ENCODE data around the gene MRE11. TPM values are rescaled to one million over a fixed set of nuclear protein-coding genes. Genes with fewer than 3 reads are reported as not detected.
"Not testable (repeated sequence)": the region's sequence is repeated elsewhere in the genome, so short reads cannot be mapped to it uniquely, and the experiment has no call there.

Gene MRE11
- total and polyA plus RNA-seq, 12 donors = 4.3 to 29.0 (median 12.0) TPM

DNA sequence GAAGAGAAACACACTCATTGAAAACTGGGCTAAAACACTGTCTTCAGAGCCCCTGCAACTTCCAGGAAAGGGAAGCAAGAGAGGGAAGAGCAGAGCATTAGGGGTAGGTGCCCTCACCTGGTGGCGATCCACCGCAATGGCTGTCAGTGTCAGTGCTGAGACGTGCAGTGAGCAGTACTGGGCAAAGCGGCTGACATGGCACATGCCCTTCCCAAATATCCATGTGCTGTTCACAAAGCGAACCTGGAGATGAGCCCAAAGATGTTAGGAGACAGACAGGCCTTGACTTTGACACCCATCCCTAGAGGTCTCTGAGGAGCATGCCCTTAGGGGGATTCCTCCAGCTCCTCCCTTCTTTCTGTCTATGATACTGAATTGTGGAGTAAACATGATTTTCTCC, 97.4 kb downstream of the MRE11 start:
- H3K4me3 ChIP-seq = no peak overlapping the region
- peaks cover 10% of the 10 kb centered on the region for H3K27me3 ChIP-seq
- intact Hi-C loops (cut with DNase I) = no loop called here
- H3K4me1 ChIP-seq (replicated peaks in 1 of 2) = peaks cover 0 to under 1% of the 10 kb centered on the region in 2 donors
- no peak overlapping the region for H3K27ac ChIP-seq
- no peaks in the 10 kb centered on the region for H3K9me3 ChIP-seq (replicated peaks in 1 of 3)
- no peaks in the 10 kb centered on the region for H3K36me3 ChIP-seq (replicated peaks in 1 of 2)
- DNase-seq = no peak
- WGBS, 4 donors = 89 to 96% (median 94%) methylated on average over 5 of the region's 5 CpGs
- TF ChIP-seq, protein P1, sequence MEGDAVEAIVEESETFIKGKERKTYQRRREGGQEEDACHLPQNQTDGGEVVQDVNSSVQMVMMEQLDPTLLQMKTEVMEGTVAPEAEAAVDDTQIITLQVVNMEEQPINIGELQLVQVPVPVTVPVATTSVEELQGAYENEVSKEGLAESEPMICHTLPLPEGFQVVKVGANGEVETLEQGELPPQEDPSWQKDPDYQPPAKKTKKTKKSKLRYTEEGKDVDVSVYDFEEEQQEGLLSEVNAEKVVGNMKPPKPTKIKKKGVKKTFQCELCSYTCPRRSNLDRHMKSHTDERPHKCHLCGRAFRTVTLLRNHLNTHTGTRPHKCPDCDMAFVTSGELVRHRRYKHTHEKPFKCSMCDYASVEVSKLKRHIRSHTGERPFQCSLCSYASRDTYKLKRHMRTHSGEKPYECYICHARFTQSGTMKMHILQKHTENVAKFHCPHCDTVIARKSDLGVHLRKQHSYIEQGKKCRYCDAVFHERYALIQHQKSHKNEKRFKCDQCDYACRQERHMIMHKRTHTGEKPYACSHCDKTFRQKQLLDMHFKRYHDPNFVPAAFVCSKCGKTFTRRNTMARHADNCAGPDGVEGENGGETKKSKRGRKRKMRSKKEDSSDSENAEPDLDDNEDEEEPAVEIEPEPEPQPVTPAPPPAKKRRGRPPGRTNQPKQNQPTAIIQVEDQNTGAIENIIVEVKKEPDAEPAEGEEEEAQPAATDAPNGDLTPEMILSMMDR (IDR thresholded peaks at IDR 0.05) = no peak
- no peak for TF ChIP-seq POLR2A (IDR thresholded peaks at IDR 0.05)

DNA sequence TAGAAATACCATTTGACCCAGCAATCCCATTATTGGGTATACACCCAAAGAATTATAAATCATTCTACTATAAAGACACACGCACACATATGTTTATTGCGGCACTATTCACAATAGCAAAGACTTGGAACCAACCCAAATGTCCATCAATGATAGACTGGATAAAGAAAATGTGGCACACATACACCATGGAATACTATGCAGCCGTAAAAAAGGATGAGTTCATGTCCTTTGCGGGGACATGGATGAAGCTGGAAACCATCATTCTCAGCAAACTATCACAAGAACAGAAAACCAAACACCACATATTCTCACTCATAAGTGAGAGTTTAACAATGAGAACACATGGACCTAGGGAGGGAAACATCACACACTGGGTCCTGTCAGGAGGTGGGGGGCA, 101.7 kb downstream of the MRE11 start:
- H3K27ac ChIP-seq; H3K36me3 ChIP-seq (replicated peaks in 1 of 2); H3K9me3 ChIP-seq (replicated peaks in 1 of 3); DNase-seq; H3K27me3 ChIP-seq; intact Hi-C loops (cut with DNase I); H3K4me1 ChIP-seq (replicated peaks in 1 of 2); H3K4me3 ChIP-seq: not testable (repeated sequence)
- WGBS, 4 donors = 71 to 97% (median 93%) methylated on average over 4 of the region's 4 CpGs

DNA sequence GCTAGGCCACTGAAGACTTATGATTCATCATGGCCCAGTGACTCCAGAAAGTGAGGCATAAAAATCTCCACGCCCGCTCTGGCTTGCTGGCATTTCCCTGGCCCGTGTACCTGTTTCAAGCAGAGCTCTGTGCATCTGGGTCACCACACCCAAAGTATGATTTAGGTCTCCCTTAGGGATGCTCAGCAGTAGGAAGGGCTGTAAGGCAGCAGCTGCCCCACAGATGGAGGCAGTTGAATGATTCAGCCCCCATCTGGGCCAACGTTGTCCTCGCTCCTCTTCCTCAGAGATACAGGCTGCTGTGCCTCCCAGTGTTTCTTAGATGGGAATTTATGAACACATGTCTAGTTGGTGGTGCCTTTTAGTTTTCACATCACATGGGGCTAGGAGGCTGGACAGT, 114.0 kb downstream of the MRE11 start:
- no peak for DNase-seq
- no peaks in the 10 kb centered on the region for H3K9me3 ChIP-seq (replicated peaks in 1 of 3)
- H3K27me3 ChIP-seq = no peaks in the 10 kb centered on the region
- no peaks in the 10 kb centered on the region for H3K36me3 ChIP-seq (replicated peaks in 1 of 2)
- intact Hi-C loops (cut with DNase I) = no loop called here
- no peaks in the 10 kb centered on the region for H3K4me1 ChIP-seq (replicated peaks in 1 of 2)
- H3K4me3 ChIP-seq = no peak overlapping the region
- no peak overlapping the region for H3K27ac ChIP-seq
- 81 to 85% (median 82%) methylated on average over 5 of the region's 5 CpGs for WGBS, 4 donors
- TF ChIP-seq POLR2A (IDR thresholded peaks at IDR 0.05) = no peak
- TF ChIP-seq, protein P1 (IDR thresholded peaks at IDR 0.05) = no peak

DNA sequence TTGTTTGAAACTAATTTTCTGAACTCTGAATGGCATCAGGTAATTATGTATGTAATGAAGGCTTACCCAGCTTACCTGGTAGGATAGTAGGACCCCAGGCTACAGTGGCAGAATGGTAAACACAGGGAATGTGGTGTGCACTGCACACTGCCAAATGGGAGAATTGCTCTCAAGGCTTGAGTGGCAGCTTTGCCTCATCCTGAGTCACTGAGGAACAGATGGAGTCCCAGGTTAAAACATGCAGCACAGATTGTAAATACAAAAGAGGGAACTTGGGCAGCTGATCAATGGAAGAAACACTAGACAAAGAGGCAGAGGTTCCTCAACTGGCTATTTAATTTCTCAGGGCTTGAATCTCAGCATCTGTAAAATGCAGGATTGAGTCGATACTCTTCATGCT, 116.8 kb downstream of the MRE11 start:
- no peak for DNase-seq
- H3K27ac ChIP-seq = no peak overlapping the region
- H3K27me3 ChIP-seq = no peaks in the 10 kb centered on the region
- intact Hi-C loops (cut with DNase I) = no loop called here
- no peaks in the 10 kb centered on the region for H3K36me3 ChIP-seq (replicated peaks in 1 of 2)
- H3K4me3 ChIP-seq = no peak overlapping the region
- H3K4me1 ChIP-seq (replicated peaks in 1 of 2) = no peaks in the 10 kb centered on the region
- H3K9me3 ChIP-seq (replicated peaks in 1 of 3) = no peaks in the 10 kb centered on the region
- TF ChIP-seq, protein P1 (IDR thresholded peaks at IDR 0.05) = no peak
- TF ChIP-seq POLR2A (IDR thresholded peaks at IDR 0.05) = no peak
- 86 to 96% (median 93%) methylated on average over 1 of the region's 1 CpG for WGBS, 4 donors

DNA sequence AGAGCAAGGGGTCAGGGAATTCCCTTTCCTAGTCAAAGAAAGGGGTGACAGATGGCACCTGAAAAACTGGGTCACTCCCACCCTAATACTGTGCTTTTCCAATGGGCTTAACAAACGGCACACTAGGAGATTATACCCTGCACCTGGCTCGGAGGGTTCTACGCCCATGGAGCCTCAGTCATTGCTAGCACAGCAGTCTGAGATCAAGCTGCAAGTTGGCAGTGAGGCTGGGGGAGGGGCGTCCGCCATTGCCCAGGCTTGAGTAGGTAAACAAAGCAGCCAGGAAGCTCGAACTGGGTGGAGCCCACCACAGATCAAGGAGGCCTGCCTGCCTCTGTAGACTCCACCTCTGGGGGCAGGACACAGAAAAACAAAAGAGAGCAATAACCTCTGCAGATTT, 123.1 kb downstream of the MRE11 start:
- H3K27me3 ChIP-seq; H3K36me3 ChIP-seq (replicated peaks in 1 of 2); intact Hi-C loops (cut with DNase I); H3K9me3 ChIP-seq (replicated peaks in 1 of 3); H3K4me1 ChIP-seq (replicated peaks in 1 of 2); H3K27ac ChIP-seq; DNase-seq; H3K4me3 ChIP-seq: not testable (repeated sequence)
- WGBS, 4 donors = 61 to 73% (median 68%) methylated on average over 3 to 6 of the region's 6 CpGs

MicroRNAs within 50 kb of the gene (microRNA counts, 767-probe panel; counts per million panel counts)
- 0 counts per million in 2 donors for microRNA hsa-miR-548l

Small RNAs within 50 kb of the gene (microRNA-seq; reads per million reads assigned to microRNA genes)
- gene MIR548L = 1.1 to 4.9 (median 1.5) reads per million in 3 donors

Small RNAs within 50 kb of the gene (small RNA-seq; reads per million reads assigned to genes)
- 0 reads per million in 2 donors for gene MIR548L

Other genes with a start within 250 kb of the MRE11 start
- gene IZUMO1R, start 189.3 kb downstream of the MRE11 start, total RNA-seq = under 1 TPM in 1 of 9 donors, not detected in 8; 0.50 TPM
- gene IZUMO1R, start 189.3 kb downstream of the MRE11 start, polyA plus RNA-seq = not detected
- gene GPR83, start 92.4 kb downstream of the MRE11 start, total RNA-seq = 1 to 10 TPM in 1 of 9 donors, under 1 TPM in 7, not detected in 1; 0.17 to 1.5 (median 0.42) TPM
- gene GPR83, start 92.4 kb downstream of the MRE11 start, polyA plus RNA-seq = under 1 TPM; 0.20 to 0.55 (median 0.40) TPM
- 10 to 100 TPM in 7 of 9 donors, 1 to 10 TPM in 2; 5.0 to 26.0 (median 11.3) TPM for gene ANKRD49, start 140 bp upstream of the MRE11 start, total RNA-seq
- gene ANKRD49, start 140 bp upstream of the MRE11 start, polyA plus RNA-seq = 10 to 100 TPM; 18.1 to 33.7 (median 20.3) TPM
- gene C11orf97, start 18.6 kb upstream of the MRE11 start, total RNA-seq = under 1 TPM in 1 of 9 donors, not detected in 8; 0.17 TPM
- gene C11orf97, start 18.6 kb upstream of the MRE11 start, polyA plus RNA-seq = not detected
- gene FUT4, start 50.1 kb upstream of the MRE11 start, total RNA-seq = 1 to 10 TPM; 2.5 to 5.8 (median 4.2) TPM
- 1 to 10 TPM in 1 of 3 donors, under 1 TPM in 2; 0.61 to 1.4 (median 0.72) TPM for gene FUT4, start 50.1 kb upstream of the MRE11 start, polyA plus RNA-seq
- 1 to 10 TPM in 6 of 9 donors, under 1 TPM in 3; 0.12 to 3.0 (median 1.6) TPM for gene PIWIL4, start 73.5 kb upstream of the MRE11 start, total RNA-seq
- 1 to 10 TPM in 2 of 3 donors, under 1 TPM in 1; 0.71 to 2.9 (median 2.9) TPM for gene PIWIL4, start 73.5 kb upstream of the MRE11 start, polyA plus RNA-seq